ENCODE results near the gene NUP214. TPM values are rescaled to one million over a fixed set of nuclear protein-coding genes. Genes with fewer than 3 reads are reported as not detected.
A peak's percentile ranks its signal among the peaks of the same experiment; 100 is the strongest.

The NUP214 gene
- total and polyA plus RNA-seq, 2 of the 8 experiments (the other 6 are each of a cell fraction or from before 2014, with no cell fraction given): 28.6 to 50.2 TPM

- Histone ChIP-seq H3K4me2 (ENCODE audit: insufficient read depth in 1 of 2, low read depth in 2 of 2, low read length in 2 of 2) (no peak overlapping the region), H4K5ac (ENCODE audit: insufficient read length, low read depth, low read length) (no peak overlapping the region), H3K79me1 (ENCODE audit: low read depth, low read length) (no peaks in the 10 kb centered on the region), H3K79me2 (ENCODE audit: control insufficient read depth in 1 of 2, insufficient read depth in 2 of 2, low read length in 2 of 2) (no peaks in the 10 kb centered on the region), H2BK20ac (ENCODE audit: low read length) (no peak overlapping the region), H3K56ac (replicated peaks; ENCODE audit: insufficient read length, low read depth, low read length) (no peak overlapping the region), H3K4me1 (replicated peaks in 1 of 4; ENCODE audit: control insufficient read depth in 3 of 4, insufficient read depth in 4 of 4, low read length in 3 of 4) (no peaks in the 10 kb centered on the region), H4K91ac (replicated peaks; ENCODE audit: insufficient read length, low read length) (no peak overlapping the region), H4K8ac (ENCODE audit: extremely low read depth, insufficient read depth, low read length) (no peak overlapping the region), H3K4ac (replicated peaks; ENCODE audit: insufficient read length, low read depth, low read length) (no peak overlapping the region), H3K9me3 (ENCODE audit: insufficient read depth in 2 of 2, low read depth in 1 of 2, low read length in 1 of 2) (no peaks in the 10 kb centered on the region), H3K4me3 (ENCODE audit: extremely low read depth in 1 of 4, insufficient read depth in 2 of 4, low read depth in 3 of 4, low read length in 4 of 4) (no peak overlapping the region), H2AFZ (ENCODE audit: low read length) (no peak overlapping the region), H2AK5ac (ENCODE audit: low read depth, low read length) (no peak overlapping the region), H2BK120ac (replicated peaks; ENCODE audit: low read depth, low read length) (no peak overlapping the region), H2BK15ac (ENCODE audit: low read length) (no peak overlapping the region), H3K9ac (replicated peaks in 1 of 4; ENCODE audit: extremely low read depth in 1 of 4, low read depth in 3 of 4, low read length in 3 of 4) (no peak overlapping the region), H3K36me3 (ENCODE audit: control insufficient read depth in 2 of 4, insufficient read depth in 4 of 4, low read length in 3 of 4) (peaks cover 7 to 17% (median 12%) of the 10 kb centered on the region in 4 experiments; a peak in 7 of 8 replicates), H3K18ac (ENCODE audit: extremely low read depth, low read length) (no peak overlapping the region), H3K27ac (ENCODE audit: low read depth, low read length) (no peak overlapping the region), H2BK12ac (ENCODE audit: low read depth, low read length) (no peak overlapping the region), H3K27me3 (replicated peaks in 1 of 4; ENCODE audit: control insufficient read depth in 3 of 4, extremely low read depth in 1 of 4, insufficient read depth in 3 of 4, low read length in 3 of 4) (no peaks in the 10 kb centered on the region), H3K23me2 (ENCODE audit: low read depth, low read length) (no peaks in the 10 kb centered on the region), H3K23ac (ENCODE audit: insufficient read length) (no peak overlapping the region), H2BK5ac (ENCODE audit: low read depth, low read length) (no peak overlapping the region), H4K20me1 (replicated peaks in 1 of 2; ENCODE audit: control insufficient read depth in 1 of 2, insufficient read depth in 2 of 2, low read length in 2 of 2) (peaks cover 1% of the 10 kb centered on the region in 2 experiments), H3K14ac (ENCODE audit: insufficient read length) (no peak overlapping the region)
- ChIA-PET CTCF (ENCODE audit: partially characterized antibody) (interaction anchor here (0.7 to 11.4 kb wide), 28 partner anchors 9 to 332 kb away, joined by 3 to 120 read pairs (median 4); partner anchors contain the start of genes NUP214 and PLPP7), POLR2A (ENCODE audit: partially characterized antibody) (interaction anchor here (1.0 to 1.5 kb wide), 2 partner anchors 24 to 56 kb away, joined by 4 read pairs; partner anchors contain the start of gene NUP214)
- no peak for FAIRE-seq
- 85% methylated on average over 6 of the region's 6 CpGs; no CpG with 5 or more reads in 1 of the 2 experiments for WGBS, 2 experiments (ENCODE audit: extremely low coverage in 1 of 2, insufficient coverage in 1 of 2, insufficient read length in 1 of 2, insufficient replicate concordance in 2 of 2, low coverage in 1 of 2, low lambda C conversion rate in 2 of 2, missing lambda C conversion rate in 1 of 2)
- no peak for TF ChIP-seq RBBP5 (IDR thresholded peaks at IDR 0.05; ENCODE audit: borderline replicate concordance, low read depth, low read length)
- no peak for TF ChIP-seq MAFK (IDR thresholded peaks at IDR 0.05; ENCODE audit: low read depth, low read length)
- TF ChIP-seq BCL11A (IDR thresholded peaks at IDR 0.05; ENCODE audit: low read depth in 2 of 2, low read length in 2 of 2): no peak
- peak in 1 of 3 experiments; percentile 12; a peak in 2 of 4 replicates for TF ChIP-seq CTCF (IDR thresholded peaks at IDR 0.05; ENCODE audit: control extremely low read depth in 1 of 3, insufficient read depth in 1 of 3, low read depth in 1 of 3, low read length in 3 of 3)
- TF ChIP-seq BACH1 (IDR thresholded peaks at IDR 0.05; ENCODE audit: low read length): no peak
- no peak for DNase-seq (ENCODE audit: low read depth in 1 of 2, low spot score in 2 of 2)
Measured at GRCh38 chr9:131181091-131181681, 55.8 kb downstream of the NUP214 start.

Measured in H1 (cell line).